ENCODE measurements around the gene GSTT2B.
"Not testable (repeated sequence)": the region's sequence is repeated elsewhere in the genome, so short reads cannot be mapped to it uniquely, and the experiment has no call there.

The GSTT2B gene, protein sequence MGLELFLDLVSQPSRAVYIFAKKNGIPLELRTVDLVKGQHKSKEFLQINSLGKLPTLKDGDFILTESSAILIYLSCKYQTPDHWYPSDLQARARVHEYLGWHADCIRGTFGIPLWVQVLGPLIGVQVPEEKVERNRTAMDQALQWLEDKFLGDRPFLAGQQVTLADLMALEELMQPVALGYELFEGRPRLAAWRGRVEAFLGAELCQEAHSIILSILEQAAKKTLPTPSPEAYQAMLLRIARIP

DNA sequence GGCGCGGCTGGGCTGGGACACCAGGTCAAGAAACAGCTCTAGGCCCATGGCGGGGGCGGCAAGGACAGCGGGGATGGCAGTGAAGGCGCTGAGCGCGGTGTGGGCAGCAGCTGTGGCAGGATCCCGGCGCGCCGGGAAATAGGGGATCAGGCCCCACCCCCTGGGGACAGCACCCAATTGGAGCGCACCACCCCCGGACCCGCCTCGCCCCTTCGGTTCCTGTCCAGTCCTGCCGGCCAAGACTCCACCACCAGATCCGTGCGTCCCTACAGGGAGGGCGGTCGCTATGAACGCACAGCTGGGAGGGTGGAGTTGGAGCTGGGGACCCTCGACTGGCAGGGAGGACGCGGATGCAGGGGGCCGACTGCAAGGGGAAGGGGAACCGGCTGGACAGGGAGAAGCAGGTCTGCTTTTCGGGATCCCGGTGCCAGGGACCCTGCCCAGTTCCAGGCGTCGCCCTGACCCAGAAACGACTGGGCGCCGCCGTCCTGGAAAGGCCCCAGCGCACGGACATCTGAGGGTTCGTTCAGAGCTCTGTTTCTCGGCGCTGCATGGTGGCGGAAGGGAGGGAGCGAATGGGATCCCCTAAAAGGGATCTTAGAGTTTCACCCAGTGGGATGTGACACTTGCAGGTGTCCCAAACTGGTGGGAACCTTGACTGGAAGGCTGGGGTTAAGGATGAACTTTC is at the start of gene GSTT2B:
Gene GSTT2B (minus strand): TSS at position 112 of the 688 bp plus-strand sequence. CDS start 64 bp downstream, at position 48.
- not testable (repeated sequence) for DNase-seq

DNA sequence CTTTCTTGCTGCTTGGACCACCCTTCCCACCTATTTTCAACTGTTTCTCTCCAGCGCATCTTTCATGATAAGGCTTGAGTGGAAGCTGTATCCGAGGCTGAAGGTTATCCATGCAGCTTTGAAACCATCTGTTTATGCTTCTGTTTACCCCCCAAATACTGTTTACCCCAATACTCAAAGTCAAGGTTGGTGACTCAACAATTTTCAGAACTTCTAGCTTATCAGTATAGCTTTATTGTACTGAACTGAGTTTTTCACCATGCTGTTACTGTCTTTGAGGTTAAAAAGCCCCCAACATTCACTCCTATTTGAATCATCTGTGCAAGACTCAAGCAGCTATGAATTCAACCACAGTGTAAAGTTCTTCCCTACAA is 49.0 kb upstream of the GSTT2B start:
- DNase-seq = no peak

DNA sequence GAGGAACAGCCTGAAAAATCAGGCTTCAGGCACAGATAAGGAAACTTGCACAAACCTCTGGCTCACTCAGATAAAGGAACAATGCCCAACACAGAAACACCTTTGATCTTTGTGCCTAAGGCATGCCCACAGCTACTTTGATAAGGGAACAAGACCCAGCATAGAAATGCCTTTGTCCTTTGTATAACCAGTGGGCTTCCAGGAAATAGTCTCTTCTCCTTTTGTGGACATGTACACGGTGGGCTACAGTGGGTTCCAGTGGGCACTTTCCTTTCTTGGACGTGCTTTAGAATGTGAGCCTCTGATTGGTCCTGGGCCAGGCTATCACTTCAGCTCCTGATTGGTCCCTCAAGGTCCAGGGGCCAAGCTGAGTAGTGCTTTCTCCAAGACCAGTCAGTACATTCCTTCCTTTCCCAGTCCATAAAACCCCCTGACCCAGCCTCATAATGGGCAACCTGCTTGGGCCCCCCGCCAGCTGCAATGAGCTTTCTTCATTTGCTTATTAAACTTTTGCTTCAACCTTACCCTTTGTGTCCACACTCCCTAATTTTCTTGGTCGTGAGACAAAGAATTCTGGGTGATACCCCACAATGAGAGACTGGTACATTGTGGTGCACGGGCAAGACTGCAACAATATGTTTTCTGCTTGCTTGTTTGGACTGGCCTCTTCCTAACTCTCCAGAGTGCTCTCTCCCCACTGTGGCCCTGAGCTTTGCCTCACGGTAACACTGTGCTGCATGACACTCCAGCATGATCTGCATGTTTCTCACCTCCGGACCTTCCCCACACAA is 48.4 kb upstream of the GSTT2B start:
- no peak for DNase-seq

DNA sequence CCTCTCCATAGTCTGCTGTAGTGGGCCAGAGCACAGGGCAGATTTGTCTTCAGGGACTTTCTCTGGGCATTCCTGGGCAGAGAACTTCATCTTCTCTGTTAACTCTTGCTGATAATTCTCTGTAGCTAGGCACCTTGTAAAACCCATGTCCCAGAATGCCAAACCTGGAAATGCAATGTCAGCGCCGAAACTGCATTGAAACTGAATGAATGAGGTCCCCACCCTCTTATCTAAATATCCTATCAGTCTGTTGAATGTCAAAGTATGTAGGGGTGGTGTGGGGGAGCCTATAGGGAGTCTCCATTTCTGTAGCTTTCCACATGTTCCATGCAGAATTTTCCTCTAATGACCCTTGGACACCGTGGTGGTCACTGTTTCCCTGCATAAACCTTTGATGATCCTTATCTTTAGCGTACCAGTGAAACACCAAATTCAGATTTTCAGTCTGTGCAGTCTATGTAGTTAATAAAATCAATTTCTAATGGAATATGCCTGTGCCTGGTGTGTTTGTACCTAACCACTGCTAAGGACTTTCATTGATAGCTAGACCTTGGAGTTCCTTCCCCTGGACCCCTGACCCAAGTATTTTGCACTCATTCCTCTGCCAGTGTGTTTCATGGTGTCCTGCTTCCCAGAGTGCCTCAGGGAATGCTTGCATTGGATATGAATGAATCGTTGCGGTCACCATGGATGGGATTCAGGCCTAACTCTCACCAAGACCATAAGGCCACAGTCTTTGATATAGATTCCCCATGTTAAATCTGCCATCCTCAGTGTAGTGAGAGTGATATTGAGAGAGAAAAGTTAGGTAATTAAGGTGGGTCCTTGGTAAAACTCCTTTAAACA is 47.6 kb upstream of the GSTT2B start:
- DNase-seq = no peak

DNA sequence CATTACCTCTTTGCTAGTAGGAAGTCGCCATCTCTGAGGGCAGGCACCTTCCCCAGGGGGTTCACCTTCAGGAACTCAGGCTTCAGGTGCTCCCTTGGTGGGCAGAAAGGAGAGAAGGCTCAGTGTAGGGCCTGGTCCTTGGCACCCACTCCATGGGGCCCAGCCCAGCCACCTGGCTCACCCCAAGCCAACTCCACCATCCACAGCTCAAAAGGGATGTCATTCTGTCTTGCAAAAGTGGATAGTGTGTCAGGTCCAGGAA is 47.0 kb upstream of the GSTT2B start:
- DNase-seq = no peak

DNA sequence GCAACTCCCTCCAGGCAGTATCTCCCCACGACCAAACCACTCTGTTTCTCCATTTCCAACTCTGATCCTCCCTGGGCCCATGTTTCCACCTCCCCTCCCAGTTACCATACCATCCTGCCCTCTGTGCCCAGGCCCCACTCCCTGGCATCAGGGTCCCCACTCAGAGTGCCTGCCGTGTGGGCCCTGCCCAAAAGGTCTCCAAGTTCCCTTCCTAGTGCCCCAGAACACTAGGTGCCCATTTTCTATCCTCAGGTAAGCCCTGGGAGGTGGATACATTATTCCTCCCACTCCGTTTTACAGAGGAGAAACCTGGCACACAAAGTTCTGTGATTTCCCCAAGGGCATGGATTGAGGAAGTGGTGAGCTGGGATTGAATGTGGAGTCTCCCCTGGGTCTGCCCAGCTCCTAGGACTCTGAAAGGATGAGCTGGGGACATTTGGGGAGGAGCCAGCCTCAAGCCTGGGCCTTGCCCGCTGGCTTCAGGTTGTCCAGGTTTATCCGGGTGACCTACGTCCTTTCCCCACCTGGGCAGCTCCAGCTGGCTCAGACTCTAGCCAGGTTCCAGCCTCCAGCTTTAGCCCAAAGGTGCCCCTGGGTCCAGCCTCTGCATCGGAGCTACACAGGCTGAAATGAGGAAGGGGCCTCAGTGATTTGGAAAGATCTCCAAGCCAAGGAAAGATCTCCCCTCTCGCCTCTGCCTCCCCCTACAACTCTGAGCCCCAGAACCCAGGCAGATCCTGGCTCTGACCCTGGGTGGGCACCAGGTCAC is 46.4 kb upstream of the GSTT2B start:
- DNase-seq = no peak

DNA sequence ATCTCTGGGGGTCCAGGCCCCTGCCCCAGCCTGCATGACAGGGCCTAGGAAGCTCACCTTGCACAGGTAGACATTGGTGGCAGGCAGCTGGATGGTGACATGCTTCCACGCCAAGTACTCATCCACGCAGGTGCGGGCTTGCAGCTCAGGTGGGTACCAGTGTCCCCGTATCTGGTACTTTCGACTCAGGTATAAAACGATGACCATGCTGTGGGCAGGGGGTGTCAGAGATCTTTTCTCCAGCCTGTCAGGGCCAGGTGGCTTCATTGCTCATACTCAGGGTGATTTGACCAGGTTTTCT is 45.9 kb upstream of the GSTT2B start:
- no peak for DNase-seq

DNA sequence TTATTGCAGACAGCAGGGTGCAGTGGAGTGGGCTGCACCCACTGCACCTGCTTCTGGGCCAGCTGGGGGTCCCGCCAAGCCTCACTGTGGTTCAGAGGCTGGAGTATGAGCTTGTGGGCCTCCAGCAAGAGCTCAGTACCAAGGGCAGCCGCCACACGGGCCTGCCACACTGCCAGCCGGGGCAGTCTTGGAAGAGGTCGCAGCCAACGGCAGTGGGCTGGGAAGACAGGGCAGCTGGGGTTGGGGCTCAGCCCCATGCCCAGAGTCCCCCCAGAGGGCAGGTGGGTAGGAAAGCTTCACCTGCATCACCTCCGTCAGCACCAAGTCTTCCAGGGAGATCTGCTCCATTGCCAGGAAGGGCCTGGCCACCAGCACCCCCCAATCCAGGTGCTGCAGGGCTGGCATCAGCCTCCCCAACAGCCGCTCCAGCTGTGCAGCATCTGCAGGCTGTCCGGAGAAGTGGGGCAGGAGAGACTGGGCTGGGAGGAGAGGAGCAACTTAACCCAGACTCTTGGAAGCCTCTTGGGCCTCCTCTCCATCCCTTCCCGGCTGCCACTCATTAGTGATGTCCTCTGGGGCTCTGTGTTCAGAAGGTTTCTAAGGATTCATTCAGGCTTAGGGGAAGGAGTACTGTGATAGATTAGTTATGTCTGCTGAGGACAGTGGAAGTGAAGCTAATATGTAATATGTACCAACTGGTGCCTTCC is 45.4 kb upstream of the GSTT2B start:
- DNase-seq = no peak

DNA sequence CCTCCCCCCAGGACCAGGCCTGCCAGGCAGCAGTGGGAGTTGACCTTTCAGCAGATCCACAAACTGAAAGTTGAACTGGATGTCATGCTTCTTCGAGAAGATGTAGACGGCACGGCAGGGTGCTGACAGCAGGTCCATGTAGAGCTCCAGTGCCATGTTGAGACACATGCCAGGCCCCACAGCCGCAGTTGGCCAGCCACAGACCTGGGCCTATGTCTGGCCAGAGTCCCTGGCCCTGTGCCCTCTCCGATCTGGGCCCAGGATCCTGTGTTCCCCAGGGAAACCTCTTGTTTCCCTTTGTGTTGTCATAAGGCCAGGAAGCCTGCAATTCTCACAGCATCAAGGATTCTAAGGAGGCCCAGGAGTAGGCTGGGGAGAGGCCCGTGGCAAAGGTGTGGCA is 44.2 kb upstream of the GSTT2B start, which contains the start of gene GSTT4:
Gene GSTT4 (minus strand): TSS at position 253 of the 400 bp plus-strand sequence. CDS start 97 bp downstream, at position 156.
- no peak for DNase-seq

DNA sequence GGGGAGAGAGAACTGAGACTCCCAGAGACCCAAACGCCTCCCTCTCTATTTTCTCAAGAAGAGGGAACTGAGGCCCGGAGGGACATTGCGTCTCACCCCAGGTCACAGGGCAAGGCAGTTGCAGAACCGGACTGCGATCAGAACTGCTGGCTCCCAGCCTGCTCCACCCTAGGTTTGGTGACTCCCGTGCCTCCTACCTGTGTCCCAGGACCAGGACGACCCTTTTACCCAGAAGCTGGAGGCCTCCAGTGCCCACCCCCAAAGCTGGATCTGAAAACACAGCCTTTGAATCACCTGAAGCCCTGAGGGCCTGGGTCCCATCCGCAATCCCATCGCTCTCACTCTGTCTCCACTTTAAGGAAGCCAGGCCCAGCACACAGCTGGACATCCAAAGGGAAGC is 42.9 kb upstream of the GSTT2B start:
- no peak for DNase-seq

DNA sequence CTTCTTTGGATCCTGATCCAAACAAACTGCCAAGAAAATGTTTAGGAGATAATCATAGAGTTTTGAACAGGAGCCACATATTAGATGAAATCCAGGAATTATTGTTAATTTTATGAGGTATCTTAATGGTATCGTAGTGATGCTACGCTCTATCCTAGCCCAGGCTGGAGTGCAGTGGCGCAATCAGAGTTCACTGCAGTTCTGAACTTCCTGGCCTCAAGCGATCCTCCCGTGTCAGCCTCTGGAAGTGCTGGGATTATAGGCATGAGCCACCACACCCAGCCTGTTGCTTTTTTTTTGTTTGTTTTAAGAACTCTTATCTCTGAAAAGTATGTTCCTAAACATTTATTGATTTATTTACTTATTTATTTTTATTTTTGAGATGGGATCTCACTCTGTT is 41.9 kb upstream of the GSTT2B start:
- no peak for DNase-seq

DNA sequence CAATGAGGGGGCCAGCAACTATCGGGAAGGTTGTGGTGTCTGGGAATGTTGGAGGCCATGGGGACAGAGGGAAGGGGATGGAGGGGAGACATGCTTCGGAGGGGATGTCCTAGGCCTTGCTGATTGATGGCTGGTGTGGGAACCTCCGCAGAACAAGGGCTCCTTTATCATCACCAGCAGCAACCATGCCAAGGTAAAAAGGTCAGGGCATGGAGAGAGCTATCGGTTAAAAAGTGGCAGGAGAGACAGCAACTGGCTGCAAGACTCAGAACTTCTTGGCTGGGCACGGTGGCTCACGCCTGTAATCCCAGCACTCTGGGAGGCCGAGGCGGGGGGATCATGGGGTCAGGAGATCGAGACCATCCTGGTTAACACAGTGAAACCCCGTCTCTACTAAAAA is 41.3 kb upstream of the GSTT2B start:
- DNase-seq = no peak

DNA sequence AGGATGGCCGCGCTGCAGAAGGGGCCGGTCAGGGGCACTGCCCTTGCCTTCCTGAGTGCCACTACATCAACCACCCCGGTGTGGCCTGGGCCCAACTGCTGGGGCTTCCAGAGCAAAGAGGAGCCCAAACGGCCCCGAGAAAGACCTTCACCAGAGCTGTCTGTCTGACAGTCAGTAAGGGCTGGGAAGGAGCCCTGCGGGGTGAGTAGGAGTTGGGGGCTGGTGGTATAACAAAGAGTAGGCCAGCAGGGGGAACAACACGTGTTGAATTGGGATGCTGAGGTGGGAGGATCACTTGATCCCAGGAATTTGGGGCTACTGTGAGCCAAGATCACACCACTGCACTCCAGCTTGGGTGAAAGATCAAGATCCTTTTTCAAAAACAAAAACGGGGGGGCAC is 40.3 kb upstream of the GSTT2B start:
- DNase-seq = no peak

DNA sequence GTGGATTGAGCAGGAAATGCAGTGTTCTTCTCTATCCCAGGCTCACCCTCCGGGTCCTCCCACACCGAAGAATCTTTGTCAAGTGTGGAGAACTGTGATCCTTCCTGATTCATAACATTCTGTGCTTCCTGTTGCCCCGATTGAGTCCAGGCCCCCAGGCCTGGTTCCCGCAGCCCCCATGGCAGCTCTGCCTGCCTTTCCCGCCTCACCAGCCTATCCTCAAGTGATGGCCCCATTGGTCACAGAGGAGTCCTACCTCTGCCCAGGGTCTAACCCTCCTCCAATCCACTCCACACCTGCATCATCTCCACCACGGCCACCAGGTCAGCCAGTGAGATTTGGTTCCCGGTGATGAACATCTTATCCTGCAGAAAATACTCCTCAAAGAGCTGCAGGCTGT is 38.8 kb upstream of the GSTT2B start:
- not testable (repeated sequence) for DNase-seq

DNA sequence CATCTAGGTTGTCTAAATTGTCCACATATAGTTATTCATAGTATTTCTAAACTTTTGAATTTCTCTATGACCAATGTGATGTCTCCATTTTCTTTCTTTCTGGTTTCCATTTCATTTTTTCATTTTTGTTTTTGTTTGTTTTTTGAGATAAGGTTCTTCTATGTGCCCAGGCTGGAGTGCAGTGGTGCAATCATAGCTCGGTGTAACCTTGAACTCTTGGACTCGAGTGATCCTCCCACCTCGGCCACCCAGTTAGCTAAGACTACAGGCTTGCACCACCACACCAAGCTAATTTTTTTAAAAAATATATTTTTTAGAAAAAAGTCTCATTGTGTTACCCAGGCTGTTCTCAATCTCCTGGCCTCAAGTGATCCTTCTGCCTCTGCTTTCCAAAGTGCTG is 36.1 kb upstream of the GSTT2B start:
- no peak for DNase-seq

DNA sequence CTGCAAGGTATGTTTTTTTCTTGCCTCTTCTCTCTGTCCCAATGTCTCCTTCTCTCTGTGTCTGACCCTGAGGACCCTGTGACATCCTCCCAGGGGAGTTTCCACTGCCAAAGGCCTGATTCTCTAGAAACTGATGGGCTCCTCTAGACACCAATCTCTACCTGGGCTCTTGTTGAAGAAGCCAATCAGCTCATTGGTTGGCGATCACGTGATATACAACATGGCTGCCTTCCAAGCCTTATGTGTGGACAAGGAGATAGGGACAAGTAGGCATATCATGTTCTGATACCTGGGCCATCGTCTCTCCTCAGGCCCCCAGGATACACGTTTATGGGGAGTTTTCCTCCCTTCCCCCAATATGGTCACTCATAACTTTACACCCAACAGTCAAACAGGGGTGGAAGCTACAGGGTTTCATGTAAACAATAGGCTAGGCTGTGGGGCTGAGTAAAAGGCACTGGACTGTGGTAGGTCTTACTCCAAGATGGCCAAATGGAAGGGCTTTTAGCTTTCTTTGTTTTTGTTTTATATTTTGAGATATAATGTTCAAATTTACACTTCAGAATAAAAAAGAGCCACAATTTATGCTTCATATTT is 32.7 kb upstream of the GSTT2B start:
- not testable (repeated sequence) for DNase-seq

DNA sequence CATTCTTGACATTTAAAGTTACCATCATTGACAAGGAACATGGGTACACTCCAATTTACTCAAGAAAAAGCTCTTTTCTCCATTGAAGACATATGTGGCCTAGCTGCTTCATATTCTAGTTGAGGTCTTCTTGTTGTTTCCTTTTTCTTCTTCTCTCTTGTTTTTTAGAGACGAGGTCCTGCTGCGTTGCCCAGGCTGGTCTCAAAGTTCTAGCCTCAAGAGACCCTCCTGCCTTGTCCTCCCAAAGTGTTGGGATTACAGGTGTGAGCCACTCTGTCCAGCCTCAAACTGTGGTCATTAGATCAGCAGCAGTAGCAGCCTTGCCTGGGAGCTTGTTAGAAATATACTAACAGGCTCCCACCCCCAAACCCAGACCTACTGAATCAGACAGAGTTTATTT is 32.1 kb upstream of the GSTT2B start:
- DNase-seq = not testable (repeated sequence)

DNA sequence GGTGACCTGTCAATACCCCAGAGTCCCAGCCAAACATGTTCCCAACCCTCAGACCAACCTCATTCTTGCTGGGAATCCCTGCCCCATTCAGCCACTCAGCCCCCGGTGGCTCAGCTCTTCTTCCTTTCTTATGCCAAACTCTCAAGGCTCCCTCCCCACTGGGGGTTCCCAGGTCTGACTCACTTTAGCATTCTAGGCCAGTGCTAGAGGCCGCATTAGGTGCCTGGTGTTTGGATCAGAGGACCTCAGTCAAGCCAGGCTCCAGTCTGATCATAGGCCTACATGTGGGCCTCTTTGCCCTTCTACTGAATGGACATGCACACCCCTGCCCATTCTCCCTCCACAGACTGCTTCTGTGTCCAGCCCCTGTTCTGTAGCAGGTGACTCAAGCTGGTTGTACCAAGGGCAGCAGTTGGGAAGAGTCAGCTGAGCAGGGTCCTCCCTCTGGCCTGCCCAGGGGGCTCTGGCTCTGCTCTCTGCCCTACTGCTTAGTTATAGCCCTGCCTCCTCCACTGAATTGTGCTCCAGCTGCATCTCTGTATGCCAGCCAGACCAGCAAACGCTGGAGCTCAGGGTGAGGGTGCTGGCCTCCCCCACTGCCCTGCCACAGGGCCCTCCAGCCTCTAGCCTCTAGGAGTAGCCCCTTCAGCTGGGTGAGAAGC is 28.7 kb upstream of the GSTT2B start:
- DNase-seq = not testable (repeated sequence)

DNA sequence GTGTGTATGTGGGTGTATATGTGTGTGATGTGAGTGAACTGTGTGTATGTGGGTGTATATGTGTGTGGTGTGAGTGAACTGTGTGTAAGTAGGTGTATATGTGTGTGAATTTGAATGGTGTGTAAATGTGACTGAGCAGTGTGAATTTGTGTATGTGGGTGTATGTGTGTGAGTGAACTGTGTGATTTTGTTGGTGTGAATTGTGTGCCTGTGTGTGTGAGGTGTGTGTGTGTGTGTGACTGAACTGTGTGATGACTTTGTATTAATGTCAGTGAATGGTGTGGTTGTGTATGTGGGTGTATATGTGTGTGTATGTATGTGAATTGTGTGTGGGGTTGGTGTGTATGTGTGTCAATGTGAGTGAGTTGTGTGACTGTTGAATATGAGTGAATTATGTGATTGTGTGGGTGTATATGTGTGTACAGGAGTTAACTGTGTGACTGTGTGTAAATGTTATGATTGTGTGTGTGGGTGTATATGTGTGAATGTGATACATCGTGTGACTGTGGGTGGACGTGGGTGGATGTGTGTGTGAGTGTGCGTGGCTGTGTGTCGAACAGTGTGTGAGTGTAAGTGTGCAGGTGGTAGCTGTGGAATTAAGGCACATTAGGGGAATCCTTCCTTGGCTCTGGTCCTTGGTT is 25.7 kb upstream of the GSTT2B start:
- DNase-seq = not testable (repeated sequence)

DNA sequence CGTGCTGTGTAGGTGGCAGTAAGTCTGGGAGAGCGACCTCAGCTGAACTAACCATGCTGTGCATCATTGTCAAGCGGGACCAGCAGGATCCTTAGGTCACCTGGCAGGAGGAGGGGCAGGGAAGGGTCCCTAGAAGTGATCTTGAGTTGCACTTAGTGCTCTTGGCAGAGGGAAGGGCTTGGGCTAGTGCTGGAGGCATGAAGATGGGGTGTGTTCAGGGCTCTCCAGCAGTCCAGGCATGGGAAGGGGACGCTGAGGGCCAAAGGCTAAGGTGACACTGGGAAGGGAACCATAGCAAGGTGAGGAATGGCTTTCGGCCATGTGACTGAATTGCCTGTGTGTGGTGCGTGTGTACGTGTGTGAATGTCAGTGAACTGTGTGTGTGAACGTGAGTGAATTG is 25.1 kb upstream of the GSTT2B start:
- not testable (repeated sequence) for DNase-seq

Measured in NCI-H1105 (cell line).